Measurements from ENCODE around the gene GPATCH1. TPM values are rescaled to one million over a fixed set of nuclear protein-coding genes. Genes with fewer than 3 reads are reported as not detected.

GPATCH1 gene
- total RNA-seq, 1 experiment from 2014 or later = 7.8 TPM

GRCh38 chr19:33064458-33064791 is 16.6 kb upstream of the GPATCH1 start:
- Histone ChIP-seq H3K27me3 (ENCODE audit: insufficient read depth, low read length) (no peaks in the 10 kb centered on the region), H3K9ac (ENCODE audit: low read length) (peak overlapping the region; percentile 91), H3K4me3 (replicated peaks in 1 of 2; ENCODE audit: low read depth in 1 of 2, low read length in 2 of 2) (peak overlapping the region; percentile 85 to 89), H3K4me2 (ENCODE audit: low read length) (peak overlapping the region; percentile 95), H2AFZ (ENCODE audit: low read depth, low read length, poor library complexity, severe bottlenecking) (no peak overlapping the region), H4K20me1 (ENCODE audit: insufficient read depth) (no peaks in the 10 kb centered on the region; the same call in 1 of the 2 replicates), H3K79me2 (ENCODE audit: insufficient read depth, low read length) (peaks cover 50% of the 10 kb centered on the region), H3K36me3 (ENCODE audit: control insufficient read depth in 1 of 2, insufficient read depth in 2 of 2, low read length in 2 of 2) (no peaks in the 10 kb centered on the region), H3K9me2 (ENCODE audit: insufficient read depth) (no peaks in the 10 kb centered on the region), H3K9me3 (ENCODE audit: control insufficient read depth in 1 of 2, insufficient read depth in 1 of 2, low read depth in 1 of 2, low read length in 2 of 2) (no peaks in the 10 kb centered on the region), H3K27ac (ENCODE audit: low read depth, low read length) (peak overlapping the region; percentile 72; the same call in 1 of the 2 replicates), H3K4me1 (ENCODE audit: control insufficient read depth in 1 of 2, insufficient read depth in 2 of 2, low read length in 2 of 2) (peaks cover 27 to 49% of the 10 kb centered on the region in 2 experiments)
- RAD21 ChIA-PET (ENCODE audit: low non-redundant PET in 1 of 2, low total read pairs in 2 of 2, uncharacterized antibody in 2 of 2, unreplicated experiment in 2 of 2) = interaction anchor here in 1 of 2 experiments (0.7 kb wide), 1 partner anchor 691 kb away, joined by 5 read pairs; no protein-coding TSS in a partner anchor
- ATAC-seq (peak; percentile 78), DNase-seq (ENCODE audit: low read depth, low spot score) (no peak)
- intact Hi-C loops (cut with micrococcal nuclease) = no loop called here
- POLR2A ChIA-PET = interaction anchor here (1.3 to 2.2 kb wide), 2 partner anchors 12 to 14 kb away, joined by 3 to 5 read pairs; no protein-coding TSS in a partner anchor
- no TSS peak for BruUV-seq (replicated peaks)
- CTCF ChIA-PET = no interaction called here
- TF ChIP-seq ZFX (IDR thresholded peaks at IDR 0.05) (0 out of 2 replicates have a peak, but pooled peaks have one; percentile 35), POLR2A (IDR thresholded peaks at IDR 0.05; ENCODE audit: borderline replicate concordance, extremely low read depth, insufficient read depth, insufficient read length) (no peak)

GRCh38 chr19:33064792-33065550 is 16.0 kb upstream of the GPATCH1 start, which contains the start of gene RHPN2:
RHPN2 (minus strand) TSS chr19:33064888; CDS start chr19:33064852, 36 bp downstream.
- Histone ChIP-seq H3K9ac (ENCODE audit: low read length) (peak within 1 kb of the TSS; percentile 91), H3K79me2 (ENCODE audit: insufficient read depth, low read length) (peaks cover 44% of the 10 kb centered on the region), H2AFZ (ENCODE audit: low read depth, low read length, poor library complexity, severe bottlenecking) (no peak within 1 kb of the TSS), H3K36me3 (ENCODE audit: control insufficient read depth in 1 of 2, insufficient read depth in 2 of 2, low read length in 2 of 2) (no peaks in the 10 kb centered on the region), H3K4me3 (replicated peaks in 1 of 2; ENCODE audit: low read depth in 1 of 2, low read length in 2 of 2) (peak within 1 kb of the TSS; percentile 85 to 89), H3K4me1 (ENCODE audit: control insufficient read depth in 1 of 2, insufficient read depth in 2 of 2, low read length in 2 of 2) (peaks cover 27 to 49% of the 10 kb centered on the region in 2 experiments), H3K9me3 (ENCODE audit: control insufficient read depth in 1 of 2, insufficient read depth in 1 of 2, low read depth in 1 of 2, low read length in 2 of 2) (no peaks in the 10 kb centered on the region), H3K4me2 (ENCODE audit: low read length) (peak within 1 kb of the TSS; percentile 95), H3K27me3 (ENCODE audit: insufficient read depth, low read length) (no peaks in the 10 kb centered on the region), H4K20me1 (ENCODE audit: insufficient read depth) (no peaks in the 10 kb centered on the region; the same call in 1 of the 2 replicates), H3K9me2 (ENCODE audit: insufficient read depth) (no peaks in the 10 kb centered on the region), H3K27ac (ENCODE audit: low read depth, low read length) (peak within 1 kb of the TSS; percentile 72)
- ChIA-PET RAD21 (ENCODE audit: low non-redundant PET in 1 of 2, low total read pairs in 2 of 2, uncharacterized antibody in 2 of 2, unreplicated experiment in 2 of 2) (no interaction called here), POLR2A (interaction anchor here (0.6 to 1.7 kb wide), 5 partner anchors 13 to 205 kb away, joined by 3 to 8 read pairs (median 3); no protein-coding TSS in a partner anchor), CTCF (no interaction called here)
- BruUV-seq (replicated peaks) = no TSS peak
- peak; percentile 87 for ATAC-seq
- no peak for TF ChIP-seq RAD21 (IDR thresholded peaks at IDR 0.05; ENCODE audit: low read depth)
- TF ChIP-seq ATF3 (IDR thresholded peaks at IDR 0.05) = no peak
- TF ChIP-seq EGR1 (IDR thresholded peaks at IDR 0.05; ENCODE audit: low read depth) = peak; percentile 47; the same call in 1 of the 2 replicates
- TF ChIP-seq POLR2A (IDR thresholded peaks at IDR 0.05; ENCODE audit: borderline replicate concordance, extremely low read depth, insufficient read depth, insufficient read length) = peak; percentile 25
- TF ChIP-seq YY1 (IDR thresholded peaks at IDR 0.05; ENCODE audit: extremely low read depth, insufficient replicate concordance, low read depth, low read length) = no peak
- TF ChIP-seq POLR2AphosphoS5 (IDR thresholded peaks at IDR 0.05; ENCODE audit: low read depth, low read length) = peak; percentile 92
- TF ChIP-seq SP1 (IDR thresholded peaks at IDR 0.05; ENCODE audit: low read depth) = peak; percentile 7; the same call in 1 of the 2 replicates
- intact Hi-C loops (cut with micrococcal nuclease) = no loop called here
- DNase-seq (ENCODE audit: low read depth, low spot score) = peak; percentile 59
